Thymus (tissue), 11 donors: Measurements from ENCODE around the gene CPA4. TPM values are rescaled to one million over a fixed set of nuclear protein-coding genes. Genes with fewer than 3 reads are reported as not detected.

Experiments used
- DNase-seq, 9 donors: peaks; one replicate each; pipeline ENCODE4 v3.0.0-alpha.2; 2013; ENCODE audit warnings: low spot score in 9 of 9, low read depth in 6 of 9, missing footprints in 1 of 9
- H3K27ac ChIP-seq, 2 donors: one replicate each; pipeline ENCODE4 v1.5.1; 2013; ENCODE audit warnings: control low read depth in 1 of 2, low read depth in 1 of 2, low read length in 1 of 2, mild to moderate bottlenecking in 1 of 2, moderate library complexity in 1 of 2
- H3K27me3 ChIP-seq, 2 donors: one replicate each; pipeline ENCODE4 v1.5.1; 2013; ENCODE audit warnings: low read length in 1 of 2; ENCODE audit not compliant: control insufficient read depth in 2 of 2, insufficient read depth in 1 of 2
- H3K36me3 ChIP-seq, 2 donors: one replicate each; pipeline ENCODE4 v1.5.1; 2013; ENCODE audit warnings: low read length in 1 of 2, mild to moderate bottlenecking in 1 of 2, moderate library complexity in 1 of 2; ENCODE audit not compliant: control insufficient read depth in 2 of 2, insufficient read depth in 2 of 2
- H3K4me1 ChIP-seq, 2 donors: one replicate each; pipeline ENCODE4 v1.5.1; 2013; ENCODE audit warnings: low read length in 2 of 2; ENCODE audit not compliant: control insufficient read depth in 2 of 2, insufficient read depth in 2 of 2
- H3K4me3 ChIP-seq, 2 donors: one replicate each; pipeline ENCODE4 v1.5.1; 2013; ENCODE audit warnings: low read length in 2 of 2, control low read depth in 1 of 2, mild to moderate bottlenecking in 1 of 2
- H3K9me3 ChIP-seq, 2 donors: one replicate each; pipeline ENCODE4 v1.5.1; 2013; ENCODE audit warnings: low read length in 1 of 2, mild to moderate bottlenecking in 1 of 2; ENCODE audit not compliant: control insufficient read depth in 2 of 2, insufficient read depth in 1 of 2
- WGBS: extraction: QIAGEN DNeasy Blood & Tissue Kit; methylation state at CpG from one replicate; pipeline ENCODE4 v1.1.7; 2013; 5-methylcytosine and 5-hydroxymethylcytosine counted together
- polyA plus RNA-seq: library from polyadenylated mRNA; stranded (reverse); fragments of 200-250 nt; gene quantifications from one replicate; pipeline ENCODE4 v1.2.3, GENCODE V29; 2013
- total RNA-seq: library from RNA; stranded (reverse); fragments of 120-200 nt; gene quantifications from one replicate; pipeline ENCODE4 v1.2.4, GENCODE V29; 2013
- donor health status: healthy.

The CPA4 gene
- total and polyA plus RNA-seq, 2 donors: 0.96 to 0.99 TPM

DNA sequence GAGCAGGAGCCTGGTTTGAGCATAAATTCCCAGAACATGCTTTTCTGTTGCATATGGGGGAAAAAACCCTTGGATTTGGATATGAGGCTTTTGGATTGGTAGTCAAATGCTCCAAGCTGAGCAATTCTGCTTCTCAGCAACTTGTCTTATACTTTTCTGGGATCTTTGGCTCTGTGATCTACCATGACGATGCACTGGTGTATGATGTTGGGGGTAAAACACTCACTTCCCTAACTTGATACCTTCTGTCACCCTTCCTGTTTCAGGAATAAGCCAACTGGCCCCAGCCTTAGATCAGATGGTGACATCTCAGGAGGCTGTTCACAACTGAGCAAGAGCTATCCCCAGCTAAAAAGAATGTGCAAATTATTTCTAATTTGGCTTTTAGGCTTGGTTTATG, 13.1 kb upstream of the CPA4 start:
- Histone ChIP-seq H3K27ac (peak overlapping the region in 1 of 2 donors; percentile 40), H3K9me3 (no peaks in the 10 kb centered on the region), H3K36me3 (no peaks in the 10 kb centered on the region), H3K27me3 (no peaks in the 10 kb centered on the region), H3K4me3 (no peak overlapping the region), H3K4me1 (peaks cover 0 to 9% of the 10 kb centered on the region in 2 donors)
- 98% methylated on average over 1 of the region's 1 CpG for WGBS
- no peak for DNase-seq

DNA sequence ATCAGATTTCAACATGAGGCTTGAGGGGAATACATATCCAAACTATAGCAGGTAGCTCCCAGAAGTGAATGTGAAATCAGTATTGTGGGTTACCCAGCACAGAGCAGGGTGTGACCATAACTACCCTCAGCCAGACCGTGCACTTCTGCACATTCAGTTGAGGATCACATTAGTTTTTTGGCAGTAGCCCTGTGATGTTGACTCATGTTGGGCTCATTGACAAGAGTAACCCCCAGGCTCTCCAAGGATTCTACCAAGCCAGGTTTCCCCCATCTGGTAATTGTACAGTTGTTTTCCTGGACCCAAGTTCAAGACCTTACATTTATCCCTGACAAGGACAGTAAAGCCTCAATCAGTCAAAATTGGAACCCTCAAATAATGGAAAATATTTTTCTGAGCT, 11.7 kb upstream of the CPA4 start:
- H3K27me3 ChIP-seq: no peaks in the 10 kb centered on the region
- WGBS: 98% methylated on average over 1 of the region's 1 CpG
- no peak overlapping the region for H3K4me3 ChIP-seq
- no peak overlapping the region for H3K27ac ChIP-seq
- H3K36me3 ChIP-seq: no peaks in the 10 kb centered on the region
- DNase-seq: no peak
- no peaks in the 10 kb centered on the region for H3K9me3 ChIP-seq
- no peaks in the 10 kb centered on the region for H3K4me1 ChIP-seq

DNA sequence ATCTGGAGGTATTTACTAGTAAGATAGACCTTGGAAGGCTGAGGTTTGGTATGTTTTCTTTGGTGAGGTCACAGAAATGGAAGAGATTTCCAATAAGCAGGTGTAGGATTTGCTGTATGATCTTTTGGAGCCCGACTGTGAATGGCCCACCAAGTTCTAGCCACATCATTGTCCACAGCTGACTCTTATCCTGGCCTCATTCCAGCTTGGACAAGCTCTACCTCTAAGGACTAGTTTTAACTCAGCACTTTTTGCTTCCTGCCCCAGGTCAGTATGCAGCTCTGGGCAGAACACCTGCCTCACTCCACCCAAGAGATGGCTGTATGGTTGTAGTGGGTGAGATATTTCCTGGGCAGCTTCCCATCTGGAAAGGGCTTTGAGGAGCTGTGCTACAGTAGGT, 6.1 kb upstream of the CPA4 start:
- Histone ChIP-seq H3K36me3 (no peaks in the 10 kb centered on the region), H3K9me3 (no peaks in the 10 kb centered on the region), H3K27ac (no peak overlapping the region), H3K27me3 (no peaks in the 10 kb centered on the region), H3K4me1 (peaks cover 0 to 3% of the 10 kb centered on the region in 2 donors), H3K4me3 (no peak overlapping the region)
- 98% methylated on average over 1 of the region's 1 CpG for WGBS
- no peak for DNase-seq

DNA sequence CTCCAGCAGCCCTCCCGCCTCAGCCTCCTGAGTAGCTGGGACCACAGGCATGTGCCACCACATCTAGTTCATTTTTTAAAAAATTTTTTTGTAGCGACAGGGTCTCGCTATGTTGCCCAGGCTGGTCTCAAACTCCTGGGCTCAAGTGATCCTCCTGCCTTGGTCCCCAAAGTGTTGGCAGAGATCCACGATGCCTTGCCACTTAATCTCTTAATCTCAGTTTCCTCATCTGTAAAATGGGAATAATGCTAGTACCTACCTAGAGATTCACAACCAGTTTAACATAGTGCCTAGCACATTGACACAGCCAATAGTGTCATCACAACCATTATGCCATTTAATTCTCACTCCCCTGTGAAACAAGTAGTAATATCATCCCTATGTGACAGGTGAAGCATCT, 4.8 kb upstream of the CPA4 start:
- Histone ChIP-seq H3K36me3 (no peaks in the 10 kb centered on the region), H3K27ac (no peak overlapping the region), H3K4me1 (peaks cover 0 to 3% of the 10 kb centered on the region in 2 donors), H3K4me3 (no peak overlapping the region), H3K27me3 (no peaks in the 10 kb centered on the region), H3K9me3 (no peaks in the 10 kb centered on the region)
- 98% methylated on average over 4 of the region's 4 CpGs for WGBS
- no peak for DNase-seq

DNA sequence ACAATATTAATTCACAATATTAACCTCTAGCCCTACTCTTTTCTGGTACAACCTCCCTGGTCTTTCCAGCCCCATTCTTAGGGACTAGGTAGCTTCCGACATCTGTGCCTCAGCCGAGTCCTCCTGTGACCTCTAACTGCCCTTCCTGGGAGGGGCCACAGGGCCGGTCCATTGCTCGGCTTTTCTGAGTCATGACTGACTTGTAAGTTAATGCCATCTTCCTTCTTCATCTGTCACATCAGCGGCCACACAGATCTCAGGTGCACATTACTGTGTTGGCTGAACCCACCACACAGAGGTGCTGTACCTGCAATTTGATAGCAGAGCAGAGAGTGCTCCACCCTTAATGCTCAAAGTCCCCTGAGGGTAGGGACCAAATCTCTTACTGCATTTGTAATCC, 4.1 kb upstream of the CPA4 start:
- peaks cover 0 to 4% of the 10 kb centered on the region in 2 donors for H3K9me3 ChIP-seq
- H3K4me3 ChIP-seq: no peak overlapping the region
- WGBS: 95% methylated on average over 5 of the region's 5 CpGs
- no peak for DNase-seq
- no peaks in the 10 kb centered on the region for H3K36me3 ChIP-seq
- H3K27ac ChIP-seq: no peak overlapping the region
- peaks cover 3 to 8% of the 10 kb centered on the region in 2 donors for H3K4me1 ChIP-seq
- H3K27me3 ChIP-seq: no peaks in the 10 kb centered on the region

DNA sequence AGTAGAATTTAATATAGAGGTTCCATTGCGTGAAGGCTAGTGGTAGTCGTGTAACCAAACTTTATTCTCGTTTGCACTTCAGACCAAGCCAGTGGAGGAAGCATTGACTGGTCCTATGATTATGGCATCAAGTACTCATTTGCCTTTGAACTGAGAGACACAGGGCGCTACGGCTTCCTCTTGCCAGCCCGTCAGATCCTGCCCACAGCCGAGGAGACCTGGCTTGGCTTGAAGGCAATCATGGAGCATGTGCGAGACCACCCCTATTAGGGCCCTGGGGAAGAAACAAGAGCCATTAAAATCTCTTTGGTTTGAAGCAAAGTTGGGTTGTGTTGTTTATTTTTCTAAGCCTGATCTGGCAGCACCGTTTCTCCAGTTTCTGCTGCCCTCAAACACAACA, 3.5 kb upstream of the CPA4 start:
- Histone ChIP-seq H3K9me3 (peaks cover 0 to 10% of the 10 kb centered on the region in 2 donors), H3K4me1 (peaks cover 3 to 11% of the 10 kb centered on the region in 2 donors), H3K4me3 (no peak overlapping the region), H3K27me3 (no peaks in the 10 kb centered on the region), H3K36me3 (no peaks in the 10 kb centered on the region), H3K27ac (no peak overlapping the region)
- 96% methylated on average over 9 of the region's 9 CpGs for WGBS
- no peak for DNase-seq

DNA sequence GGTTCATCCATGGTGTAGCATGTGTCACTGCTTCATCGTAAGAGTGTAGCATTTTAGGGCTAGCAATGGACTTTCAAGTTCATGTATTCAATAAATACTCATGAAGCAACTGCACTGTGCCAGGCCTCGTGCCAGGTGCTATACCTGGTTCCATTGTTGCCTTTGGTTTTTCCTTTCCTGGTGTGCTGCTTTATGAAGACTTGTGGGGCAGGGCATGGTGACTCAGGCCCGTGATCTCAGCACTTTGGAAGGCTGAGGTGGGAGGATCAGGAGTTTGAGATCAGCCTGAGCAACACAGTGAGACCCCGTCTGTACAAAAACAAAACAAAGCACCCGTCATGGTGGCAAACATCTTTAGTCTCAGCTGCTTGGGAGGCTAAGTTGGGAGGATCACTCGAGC, 2.2 kb upstream of the CPA4 start:
- WGBS: 97% methylated on average over 6 of the region's 6 CpGs
- Histone ChIP-seq H3K4me3 (no peak overlapping the region), H3K36me3 (no peaks in the 10 kb centered on the region), H3K9me3 (peaks cover 0 to 15% of the 10 kb centered on the region in 2 donors), H3K27me3 (no peaks in the 10 kb centered on the region), H3K27ac (no peak overlapping the region), H3K4me1 (peaks cover 3 to 21% of the 10 kb centered on the region in 2 donors)
- DNase-seq: no peak

DNA sequence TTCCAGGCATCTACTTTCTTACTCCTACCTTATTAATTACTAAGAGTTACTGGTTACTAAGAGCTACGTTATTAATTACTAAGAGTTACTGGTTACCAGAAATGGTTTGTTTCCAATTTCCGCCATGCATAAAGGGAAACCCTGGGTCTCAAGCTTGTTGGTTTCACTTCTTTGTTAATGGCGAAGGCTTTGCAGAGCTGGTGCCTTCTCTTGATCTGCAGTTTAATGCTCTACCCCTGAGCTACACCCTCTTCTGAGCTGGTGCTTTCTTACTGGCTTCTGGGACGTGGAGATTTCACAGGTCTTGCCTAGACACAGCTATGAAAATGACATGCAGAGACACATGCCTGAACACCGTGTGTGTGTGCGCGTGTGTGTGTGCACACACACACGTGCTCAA, 560 bp downstream of the CPA4 start:
- no peak overlapping the region for H3K4me3 ChIP-seq
- H3K9me3 ChIP-seq: peaks cover 1 to 15% of the 10 kb centered on the region in 2 donors
- WGBS: 88% methylated on average over 8 of the region's 8 CpGs
- no peaks in the 10 kb centered on the region for H3K27me3 ChIP-seq
- peak overlapping the region in 1 of 2 donors; percentile 44 for H3K27ac ChIP-seq
- H3K4me1 ChIP-seq: peaks cover 3 to 27% of the 10 kb centered on the region in 2 donors
- H3K36me3 ChIP-seq: no peaks in the 10 kb centered on the region
- no peak for DNase-seq

DNA sequence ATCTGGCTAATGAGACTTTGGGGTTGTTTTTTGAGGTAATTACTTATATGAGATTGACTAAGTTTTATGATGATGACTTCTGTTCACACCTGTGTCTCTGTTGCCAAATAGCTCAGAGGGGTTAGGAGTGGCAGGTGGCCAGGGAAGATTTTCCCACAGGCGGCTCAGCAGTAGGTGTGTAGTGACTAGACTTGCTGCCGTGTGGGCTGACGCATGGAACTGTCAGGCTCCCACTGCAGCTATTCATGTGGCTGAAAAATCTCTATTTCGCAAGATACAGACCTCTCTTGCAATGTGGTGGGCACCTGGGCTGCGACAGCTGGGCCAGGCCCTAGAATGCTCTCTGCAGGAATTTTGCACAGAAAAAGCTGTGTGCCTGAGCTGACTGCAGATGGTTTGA, 1.4 kb downstream of the CPA4 start:
- H3K4me3 ChIP-seq: no peak overlapping the region
- peaks cover 1 to 15% of the 10 kb centered on the region in 2 donors for H3K9me3 ChIP-seq
- H3K36me3 ChIP-seq: no peaks in the 10 kb centered on the region
- DNase-seq: peak in 2 of 9 donors; percentile 28 to 47
- peaks cover 3 to 29% of the 10 kb centered on the region in 2 donors for H3K4me1 ChIP-seq
- no peaks in the 10 kb centered on the region for H3K27me3 ChIP-seq
- H3K27ac ChIP-seq: peak overlapping the region in 1 of 2 donors; percentile 80
- WGBS: 25% methylated on average over 5 of the region's 5 CpGs
